Pancreas (tissue), 10 donors: ENCODE measurements around the gene PKHD1. TPM values are rescaled to one million over a fixed set of nuclear protein-coding genes. Genes with fewer than 3 reads are reported as not detected.
A peak's percentile ranks its signal among the peaks of the same experiment; 100 is the strongest.

Experiments used
- ATAC-seq, 4 donors: fragments of 200-7000 bp; cut with Tn5 transposase; one replicate each; pipeline versions ENCODE4 v1.8.0 to v1.9.1; 2020; ENCODE audit warnings: mild to moderate bottlenecking in 4 of 4, moderate library complexity in 4 of 4
- DNase-seq, 6 donors: peaks; one replicate each; pipeline ENCODE4 v3.0.0-alpha.2; 2020
- FAIRE-seq: peaks from 2 replicates; lab custom pipeline; 2012; peaks lifted over from hg19 to GRCh38; lab: Jason Lieb, UNC
- H3K27ac ChIP-seq, 4 donors: fragments of 200-600 bp; sonication (generic); 1 replicate in 3 of 4; 2 replicates in 1 of 4; pipeline versions ENCODE4 v1.5.0 to v1.8.0; 2020
- H3K27me3 ChIP-seq, 4 donors: fragments of 200-600 bp; one replicate each; pipeline ENCODE4 v1.8.0; 2021
- H3K36me3 ChIP-seq, 3 donors: fragments of 200-600 bp; sonication (generic) in 1 of 3; one replicate each; pipeline versions ENCODE4 v1.5.0 to v1.8.0; 2020 to 2021
- H3K4me1 ChIP-seq, 3 donors: fragments of 200-600 bp; one replicate each; pipeline ENCODE4 v1.8.0; 2021
- H3K4me3 ChIP-seq, 4 donors: fragments of 200-600 bp; sonication (generic) in 2 of 4; one replicate each; pipeline versions ENCODE4 v1.5.0 to v1.8.0; 2020 to 2021
- H3K9me3 ChIP-seq, 4 donors: fragments of 200-600 bp; one replicate each; pipeline ENCODE4 v1.8.0; 2021
- CTCF ChIP-seq, 4 donors: fragments of 200-600 bp; sonication (generic) in 3 of 4; IDR thresholded peaks; one replicate each; pipeline versions ENCODE4 v1.5.0 to v1.8.0; 2021; ENCODE audit warnings: antibody characterized with exemption in 4 of 4
- WGBS, 2 donors: extraction: QIAGEN DNeasy Blood & Tissue Kit; methylation state at CpG; one replicate each; pipeline ENCODE4 v1.1.7; 2013; 5-methylcytosine and 5-hydroxymethylcytosine counted together
- intact Hi-C, 3 donors: fragments of 100-400 bp; cut with DNase I; formaldehyde crosslinking; loops; one replicate each; pipeline versions ENCODE4 v1.11.1 to v1.14.2; 2022
- polyA plus RNA-seq, 2 donors: library from polyadenylated mRNA; stranded (reverse); fragments of 200-250 nt; gene quantifications; one replicate each; pipeline ENCODE4 v1.2.3, GENCODE V29; 2013
- total RNA-seq, 6 donors: library from RNA; stranded (reverse); fragmentation: NEBNext Ultra II Directional in 4 of 6; extraction: Animal tissue kit (Norgen Biotek cat#: 25700) in 4 of 6; gene quantifications; one replicate each; pipeline versions ENCODE4 v1.2.1 to v1.2.4, GENCODE V29; 2021 to 2023
- donor health status: healthy with polysubstance abuse.
- donor health status: DM: no; HTN: no; CAD: no; lungs with moderate emphysema.
- donor health status: DM: no; HTN: no; CAD: no.
- donor health status: control.
- donor health status: control.
- donor health status: Bipolar disorder and iron deficiency.
- donor health status: DM: yes; HTN: yes; CAD: no.
- donor health status: DM: no; HTN: no; CAD: no.
- donor health status: DM: no; HTN: no; CAD: no.
- donor health status: DM: yes; HTN: yes; CAD: no.

PKHD1 gene
- total and polyA plus RNA-seq, 8 donors: 6.4 to 33.0 (median 16.3) TPM

GRCh38 chr6:51868591-51869355, 218.6 kb downstream of the PKHD1 start:
- H3K27me3 ChIP-seq: no peaks in the 10 kb centered on the region
- intact Hi-C loops: no loop called here

GRCh38 chr6:51866867-51867266, 220.5 kb downstream of the PKHD1 start:
- no peaks in the 10 kb centered on the region for H3K4me1 ChIP-seq
- FAIRE-seq (no peak), ATAC-seq (no peak), DNase-seq (no peak)
- no peak for TF ChIP-seq CTCF (IDR thresholded peaks at IDR 0.05)
- no peaks in the 10 kb centered on the region for H3K27me3 ChIP-seq
- 34 to 58% methylated on average over 2 of the region's 2 CpGs for WGBS, 2 donors
- intact Hi-C loops: no loop called here
- H3K4me3 ChIP-seq: no peak overlapping the region
- H3K9me3 ChIP-seq: no peaks in the 10 kb centered on the region
- no peaks in the 10 kb centered on the region for H3K36me3 ChIP-seq
- H3K27ac ChIP-seq: no peak overlapping the region

More at GRCh38 chr6:51868591-51869355, 218.6 kb downstream of the PKHD1 start:
- FAIRE-seq (no peak), DNase-seq (peak in 1 of 6 donors; percentile 10), ATAC-seq (peak in 2 of 4 donors; percentile 19 to 32)
- H3K36me3 ChIP-seq: no peaks in the 10 kb centered on the region
- no peaks in the 10 kb centered on the region for H3K4me1 ChIP-seq
- H3K27ac ChIP-seq: no peak overlapping the region
- no peak overlapping the region for H3K4me3 ChIP-seq
- TF ChIP-seq CTCF (IDR thresholded peaks at IDR 0.05): no peak
- no peaks in the 10 kb centered on the region for H3K9me3 ChIP-seq

- no peaks in the 10 kb centered on the region for H3K27me3 ChIP-seq
- 52 to 79% methylated on average over 1 of the region's 1 CpG for WGBS, 2 donors
- ATAC-seq: no peak
- intact Hi-C loops: no loop called here
- H3K4me3 ChIP-seq: no peak overlapping the region
- no peak overlapping the region for H3K27ac ChIP-seq
- no peak for DNase-seq
- no peaks in the 10 kb centered on the region for H3K4me1 ChIP-seq
- no peak for FAIRE-seq
- H3K36me3 ChIP-seq: no peaks in the 10 kb centered on the region
- no peaks in the 10 kb centered on the region for H3K9me3 ChIP-seq
- no peak for TF ChIP-seq CTCF (IDR thresholded peaks at IDR 0.05)
Observed at GRCh38 chr6:51865996-51866395, 221.4 kb downstream of the PKHD1 start.

- FAIRE-seq: no peak
- H3K9me3 ChIP-seq: no peaks in the 10 kb centered on the region
- 71 to 85% methylated on average over 2 of the region's 2 CpGs for WGBS, 2 donors
- H3K27me3 ChIP-seq: no peaks in the 10 kb centered on the region
- no peaks in the 10 kb centered on the region for H3K36me3 ChIP-seq
- H3K4me3 ChIP-seq: no peak overlapping the region
- no peak for TF ChIP-seq CTCF (IDR thresholded peaks at IDR 0.05)
- intact Hi-C loops: no loop called here
- DNase-seq: no peak
- no peak for ATAC-seq
- H3K27ac ChIP-seq: no peak overlapping the region
- no peaks in the 10 kb centered on the region for H3K4me1 ChIP-seq
Observed at GRCh38 chr6:51865176-51865575, 222.2 kb downstream of the PKHD1 start.

- no peaks in the 10 kb centered on the region for H3K9me3 ChIP-seq
- intact Hi-C loops: loop anchor here in 1 of 3 donors (10.0 kb wide), 1 partner anchor 158 kb away; no protein-coding TSS in a partner anchor
- WGBS, 2 donors: 75 to 90% methylated on average over 2 of the region's 2 CpGs
- H3K27ac ChIP-seq: no peak overlapping the region
- no peaks in the 10 kb centered on the region for H3K27me3 ChIP-seq
- no peak for DNase-seq
- no peak for ATAC-seq
- H3K4me1 ChIP-seq: peaks cover 0 to 6% (median 2%) of the 10 kb centered on the region in 3 donors
- no peaks in the 10 kb centered on the region for H3K36me3 ChIP-seq
- H3K4me3 ChIP-seq: no peak overlapping the region
- no peak for TF ChIP-seq CTCF (IDR thresholded peaks at IDR 0.05)
- no peak for FAIRE-seq
Observed at GRCh38 chr6:51857134-51857533, 230.3 kb downstream of the PKHD1 start.
